Amniotic stem cell (primary cell): ENCODE data around the gene BTC.
"Not testable (repeated sequence)": the region's sequence is repeated elsewhere in the genome, so short reads cannot be mapped to it uniquely, and the experiment has no call there.

Experiments
- DNase-seq: peaks from one replicate; lab custom pipeline; 2025; lab: John Stamatoyannopoulos, UW

Gene BTC

GRCh38 chr4:74757136-74757535 lies 37.2 kb downstream of the BTC start:
- DNase-seq: no peak

- no peak for DNase-seq
Measured at GRCh38 chr4:74755486-74755885, 38.8 kb downstream of the BTC start.

GRCh38 chr4:74754218-74754617 lies 40.1 kb downstream of the BTC start:
- DNase-seq: no peak

GRCh38 chr4:74752798-74753197 lies 41.5 kb downstream of the BTC start:
- no peak for DNase-seq

GRCh38 chr4:74751856-74752255 lies 42.5 kb downstream of the BTC start:
- DNase-seq: no peak

- DNase-seq: no peak
Measured at GRCh38 chr4:74751247-74751646, 43.1 kb downstream of the BTC start.

- no peak for DNase-seq
Measured at GRCh38 chr4:74742185-74742584, 52.1 kb downstream of the BTC start.

- no peak for DNase-seq
Measured at GRCh38 chr4:74738464-74739143, 55.7 kb downstream of the BTC start.

GRCh38 chr4:74734995-74735394 lies 59.3 kb downstream of the BTC start:
- DNase-seq: no peak

- DNase-seq: no peak
Measured at GRCh38 chr4:74733756-74734155, 60.6 kb downstream of the BTC start.

- no peak for DNase-seq
Measured at GRCh38 chr4:74724979-74725378, 69.3 kb downstream of the BTC start.

- no peak for DNase-seq
Measured at GRCh38 chr4:74716436-74716765, 77.9 kb downstream of the BTC start.

GRCh38 chr4:74715706-74716435 lies 78.5 kb downstream of the BTC start:
- DNase-seq: no peak

GRCh38 chr4:74714611-74715130 lies 79.7 kb downstream of the BTC start:
- DNase-seq: no peak

GRCh38 chr4:74708135-74708534 lies 86.2 kb downstream of the BTC start:
- DNase-seq: not testable (repeated sequence)
